GM23338 (cell line): ENCODE results near the gene HDAC9. TPM values are rescaled to one million over a fixed set of nuclear protein-coding genes. Genes with fewer than 3 reads are reported as not detected.

Source experiments
- ATAC-seq: fragments of 200-7000 bp; cut with Tn5 transposase; 3 replicates; pipeline ENCODE4 v1.9.1; 2020
- DNase-seq: peaks from one replicate; pipeline ENCODE4 v3.0.0-alpha.2; 2015; ENCODE audit warnings: low spot score
- H2AFZ ChIP-seq: fragments of 200-600 bp; sonication (generic); 2 replicates; pipeline ENCODE4 v1.8.0; 2016; ENCODE audit warnings: antibody characterized with exemption, mild to moderate bottlenecking, moderate library complexity
- H3F3A ChIP-seq: fragments of 200-600 bp; sonication (generic); replicated peaks from 2 replicates; pipeline ENCODE4 v1.8.0; 2017; ENCODE audit warnings: antibody characterized with exemption, mixed run types, low read depth
- H3K27ac ChIP-seq: fragments of 200-600 bp; sonication (generic); 2 replicates; pipeline ENCODE4 v1.6.1; 2016; ENCODE audit warnings: low read depth
- H3K27me3 ChIP-seq: fragments of 200-600 bp; sonication (generic); 2 replicates; pipeline ENCODE4 v1.8.0; 2016; ENCODE audit warnings: mild to moderate bottlenecking, mixed run types, moderate library complexity; ENCODE audit not compliant: insufficient read depth
- H3K36me3 ChIP-seq: fragments of 200-600 bp; sonication (generic); 2 replicates; pipeline ENCODE4 v1.8.0; 2016; ENCODE audit warnings: mild to moderate bottlenecking; ENCODE audit not compliant: insufficient read depth
- H3K4me1 ChIP-seq: fragments of 200-600 bp; sonication (generic); 2 replicates; pipeline ENCODE4 v1.8.0; 2016; ENCODE audit warnings: mild to moderate bottlenecking, moderate library complexity; ENCODE audit not compliant: insufficient read depth
- H3K4me2 ChIP-seq: fragments of 200-600 bp; sonication (generic); 2 replicates; pipeline ENCODE4 v1.7.1; 2017; ENCODE audit warnings: mixed run types
- H3K4me3 ChIP-seq: fragments of 200-600 bp; sonication (generic); 2 replicates; pipeline ENCODE4 v1.6.1; 2016; ENCODE audit warnings: mixed run types
- H3K79me2 ChIP-seq: fragments of 200-600 bp; sonication (generic); replicated peaks from 2 replicates; pipeline ENCODE4 v1.8.0; 2017; ENCODE audit warnings: mild to moderate bottlenecking; ENCODE audit not compliant: insufficient read depth
- H3K9me2 ChIP-seq: fragments of 200-600 bp; sonication (generic); 2 replicates; pipeline ENCODE4 v1.8.0; 2017; ENCODE audit not compliant: insufficient read depth
- H4K20me1 ChIP-seq: fragments of 200-600 bp; sonication (generic); replicated peaks from 2 replicates; pipeline ENCODE4 v1.8.0; 2017; ENCODE audit warnings: mild to moderate bottlenecking; ENCODE audit not compliant: insufficient read depth
- H3K27ac Mint-ChIP-seq: 2 replicates; pipeline ENCODE4 v1.8.0; 2020; ENCODE audit warnings: inconsistent platforms, mild to moderate bottlenecking, moderate library complexity, mixed read lengths
- H3K27me3 Mint-ChIP-seq: 3 replicates; pipeline ENCODE4 v1.8.0; 2022; ENCODE audit warnings: low read depth, mild to moderate bottlenecking, moderate library complexity, mixed read lengths, inconsistent platforms; ENCODE audit not compliant: insufficient read depth, poor library complexity
- H3K36me3 Mint-ChIP-seq: 3 replicates; pipeline ENCODE4 v1.8.0; 2021; ENCODE audit warnings: low read depth, mild to moderate bottlenecking, inconsistent platforms, moderate library complexity, mixed read lengths
- H3K4me1 Mint-ChIP-seq: 3 replicates; pipeline ENCODE4 v1.8.0; 2020; ENCODE audit warnings: mild to moderate bottlenecking, inconsistent platforms, mixed read lengths
- H3K4me3 Mint-ChIP-seq: 3 replicates; pipeline ENCODE4 v1.8.0; 2021; ENCODE audit warnings: moderate library complexity, mild to moderate bottlenecking, inconsistent platforms, mixed read lengths
- H3K9me3 Mint-ChIP-seq: 3 replicates; pipeline ENCODE4 v1.8.0; 2020; ENCODE audit warnings: moderate library complexity, mild to moderate bottlenecking, inconsistent platforms, mixed read lengths
- CREB1 ChIP-seq: fragments of 250-450 bp; sonication (Bioruptor Pico); IDR thresholded peaks from 2 replicates; pipeline ENCODE4 v1.5.0; 2020; ENCODE audit warnings: low read depth, mild to moderate bottlenecking, moderate library complexity
- CTCF ChIP-seq, 2 experiments: fragments of 200-600 bp in 1 of 2; sonication (generic) in 1 of 2; conservative IDR thresholded peaks; 2 replicates each; pipeline versions ENCODE4 v1.5.1 to v1.6.1; 2016 to 2017; ENCODE audit warnings: antibody characterized with exemption in 2 of 2, low read depth in 2 of 2, mild to moderate bottlenecking in 2 of 2, moderate library complexity in 1 of 2
- ETS1 ChIP-seq: IDR thresholded peaks from 2 replicates; pipeline ENCODE4 v1.6.1; 2016; ENCODE audit warnings: antibody characterized with exemption
- EZH2 ChIP-seq: fragments of 200-600 bp; sonication (generic); IDR thresholded peaks from one replicate; pipeline ENCODE4 v1.8.0; 2017; ENCODE audit warnings: antibody characterized with exemption, mild to moderate bottlenecking, low read depth; ENCODE audit not compliant: unreplicated experiment
- EZH2phosphoT487 ChIP-seq: fragments of 200-600 bp; sonication (generic); IDR thresholded peaks from one replicate; pipeline ENCODE4 v1.8.1; 2018; ENCODE audit warnings: antibody characterized with exemption; ENCODE audit not compliant: unreplicated experiment
- JUNB ChIP-seq: IDR thresholded peaks from one replicate; pipeline ENCODE4 v1.6.1; 2016; ENCODE audit warnings: antibody characterized with exemption; ENCODE audit not compliant: unreplicated experiment
- NANOG ChIP-seq: IDR thresholded peaks from 2 replicates; pipeline ENCODE4 v1.6.1; 2016; ENCODE audit warnings: antibody characterized with exemption, borderline replicate concordance
- POLR2AphosphoS5 ChIP-seq: IDR thresholded peaks from 2 replicates; pipeline ENCODE4 v1.6.1; 2016; ENCODE audit warnings: antibody characterized with exemption, low read depth
- REST ChIP-seq: IDR thresholded peaks from one replicate; pipeline ENCODE4 v1.6.1; 2018; ENCODE audit warnings: antibody characterized with exemption; ENCODE audit not compliant: unreplicated experiment
- STAT1 ChIP-seq: IDR thresholded peaks from one replicate; pipeline ENCODE4 v1.6.1; 2016; ENCODE audit warnings: antibody characterized with exemption; ENCODE audit not compliant: unreplicated experiment
- ZNF114 ChIP-seq: fragments of 250-450 bp; sonication (Bioruptor Pico); IDR thresholded peaks from 2 replicates; pipeline ENCODE4 v1.5.0; 2020; ENCODE audit warnings: mild to moderate bottlenecking, moderate library complexity
- ZNF331 ChIP-seq: fragments of 250-450 bp; sonication (Bioruptor Pico); IDR thresholded peaks from 2 replicates; pipeline ENCODE4 v1.5.0; 2020; ENCODE audit warnings: low read depth, mild to moderate bottlenecking, moderate library complexity
- ZNF462 ChIP-seq: fragments of 250-450 bp; sonication (Bioruptor Pico); IDR thresholded peaks from 2 replicates; pipeline ENCODE4 v1.5.0; 2020; ENCODE audit warnings: mild to moderate bottlenecking, moderate library complexity
- polyA plus RNA-seq: library from polyadenylated mRNA; unstranded; fragments of >200 nt; fragmentation: Nextera tagmentation; extraction: Ambion mirVana; gene quantifications from 2 replicates; pipeline ENCODE4 v1.2.1, GENCODE V29; 2016
- total RNA-seq: library from RNA; depleted of rRNA; stranded (reverse); fragments of >200 nt; shearing (Covaris generic); gene quantifications from 2 replicates; pipeline ENCODE4 v1.2.3, GENCODE V29; 2014

The HDAC9 gene
- total and polyA plus RNA-seq, 2 experiments from 2014 or later: 8.3 to 18.5 TPM

GRCh38 chr7:18890134-18890533, 394.6 kb downstream of the HDAC9 start:
- Histone ChIP-seq H3K9me2 (0 out of 2 replicates have a peak, but pooled peaks cover 3% of the 10 kb centered on the region), H3K27ac (no peak overlapping the region), H3K27me3 (no peaks in the 10 kb centered on the region), H3F3A (no peaks in the 10 kb centered on the region), H3K79me2 (no peaks in the 10 kb centered on the region), H2AFZ (no peak overlapping the region), H3K4me2 (no peak overlapping the region), H4K20me1 (no peaks in the 10 kb centered on the region), H3K4me1 (no peaks in the 10 kb centered on the region), H3K4me3 (no peak overlapping the region), H3K36me3 (no peaks in the 10 kb centered on the region)
- ATAC-seq (no peak), DNase-seq (no peak)
- no peak overlapping the region for H3K4me3 Mint-ChIP-seq
- no peaks in the 10 kb centered on the region for H3K4me1 Mint-ChIP-seq
- no peaks in the 10 kb centered on the region for H3K27me3 Mint-ChIP-seq
- no peaks in the 10 kb centered on the region for H3K36me3 Mint-ChIP-seq
- TF ChIP-seq NANOG (no peak), ZNF331 (CRISPR knock-in tag) (no peak), STAT1 (no peak), POLR2AphosphoS5 (no peak), EZH2phosphoT487 (no peak), CTCF (conservative IDR thresholded peaks at IDR 0.05; ENCODE audit: low read depth in 2 of 2) (no peak), JUNB (no peak), EZH2 (no peak), ZNF462 (CRISPR knock-in tag) (no peak), REST (no peak), CREB1 (no peak), ETS1 (no peak), ZNF114 (no peak)
- H3K27ac Mint-ChIP-seq: no peak overlapping the region
- H3K9me3 Mint-ChIP-seq: no peaks in the 10 kb centered on the region
